Hepatocyte (in vitro differentiated cells): ENCODE results near the gene KCND2. TPM values are rescaled to one million over a fixed set of nuclear protein-coding genes. Genes with fewer than 3 reads are reported as not detected.
A peak's percentile ranks its signal among the peaks of the same experiment; 100 is the strongest.

Experiments used
- DNase-seq: peaks from one replicate; pipeline ENCODE4 v3.0.0-alpha.2; 2016; ENCODE audit warnings: low spot score
- H2AFZ ChIP-seq: fragments of 200-600 bp; sonication (generic); 2 replicates; pipeline ENCODE4 v1.6.0; 2016; ENCODE audit warnings: antibody characterized with exemption, mild to moderate bottlenecking
- H3K27ac ChIP-seq: fragments of 200-600 bp; sonication (generic); 2 replicates; pipeline ENCODE4 v1.5.1; 2016; ENCODE audit warnings: mild to moderate bottlenecking
- H3K27me3 ChIP-seq: fragments of 200-600 bp; sonication (generic); 2 replicates; pipeline ENCODE4 v1.6.1; 2016
- H3K36me3 ChIP-seq: fragments of 200-600 bp; sonication (generic); replicated peaks from 2 replicates; pipeline ENCODE4 v1.5.1; 2016; ENCODE audit warnings: low read depth; ENCODE audit not compliant: insufficient read depth
- H3K4me1 ChIP-seq: fragments of 200-600 bp; sonication (generic); 2 replicates; pipeline ENCODE4 v1.5.1; 2016; ENCODE audit warnings: mild to moderate bottlenecking, moderate library complexity; ENCODE audit not compliant: insufficient read depth
- H3K4me2 ChIP-seq: fragments of 200-600 bp; sonication (generic); 2 replicates; pipeline ENCODE4 v1.6.0; 2016
- H3K4me3 ChIP-seq: fragments of 200-600 bp; sonication (generic); 2 replicates; pipeline ENCODE4 v1.5.1; 2016; ENCODE audit warnings: mild to moderate bottlenecking
- H3K79me2 ChIP-seq: fragments of 200-600 bp; sonication (generic); 2 replicates; pipeline ENCODE4 v1.6.0; 2017; ENCODE audit warnings: mild to moderate bottlenecking
- H3K9me2 ChIP-seq: fragments of 200-600 bp; sonication (generic); replicated peaks from 2 replicates; pipeline ENCODE4 v1.6.0; 2017; ENCODE audit warnings: mild to moderate bottlenecking; ENCODE audit not compliant: insufficient read depth
- H3K9me3 ChIP-seq: fragments of 200-600 bp; sonication (generic); 2 replicates; pipeline ENCODE4 v1.5.1; 2016; ENCODE audit warnings: low read depth, mild to moderate bottlenecking
- H4K20me1 ChIP-seq: fragments of 200-600 bp; sonication (generic); 2 replicates; pipeline ENCODE4 v1.6.0; 2016; ENCODE audit warnings: mild to moderate bottlenecking; ENCODE audit not compliant: insufficient read depth, poor library complexity, severe bottlenecking
- EZH2 ChIP-seq: fragments of 200-600 bp; sonication (generic); IDR thresholded peaks from 2 replicates; pipeline ENCODE4 v1.6.1; 2016; ENCODE audit warnings: antibody characterized with exemption, mild to moderate bottlenecking, borderline replicate concordance
- EZH2phosphoT487 ChIP-seq: fragments of 200-600 bp; sonication (generic); IDR thresholded peaks from one replicate; pipeline ENCODE4 v1.6.1; 2018; ENCODE audit warnings: antibody characterized with exemption, mild to moderate bottlenecking, low read depth, moderate library complexity; ENCODE audit not compliant: unreplicated experiment, severe bottlenecking
- WGBS: methylation state at CpG from one replicate; pipeline ENCODE4 v1.1.6; 2016; ENCODE audit warnings: low lambda C conversion rate; ENCODE audit errors: missing lambda C conversion rate; 5-methylcytosine and 5-hydroxymethylcytosine counted together
- polyA plus RNA-seq: library from polyadenylated mRNA; unstranded; fragments of >200 nt; fragmentation: Nextera tagmentation; extraction: Ambion mirVana; gene quantifications from 2 replicates; pipeline ENCODE4 v1.2.1, GENCODE V29; 2016
- total RNA-seq: library from RNA; depleted of rRNA; stranded (reverse); fragments of >200 nt; gene quantifications from 2 replicates; pipeline ENCODE4 v1.2.3, GENCODE V29; 2014
- TF ChIP-seq, protein P1 (sequence below): fragments of 200-600 bp; sonication (generic); IDR thresholded peaks from 2 replicates; pipeline ENCODE4 v1.5.1; 2016; ENCODE audit warnings: antibody characterized with exemption, mild to moderate bottlenecking; ENCODE audit not compliant: poor library complexity

Gene KCND2
- total and polyA plus RNA-seq, 2 experiments from 2014 or later, result 0.58 to 3.6 TPM

DNA sequence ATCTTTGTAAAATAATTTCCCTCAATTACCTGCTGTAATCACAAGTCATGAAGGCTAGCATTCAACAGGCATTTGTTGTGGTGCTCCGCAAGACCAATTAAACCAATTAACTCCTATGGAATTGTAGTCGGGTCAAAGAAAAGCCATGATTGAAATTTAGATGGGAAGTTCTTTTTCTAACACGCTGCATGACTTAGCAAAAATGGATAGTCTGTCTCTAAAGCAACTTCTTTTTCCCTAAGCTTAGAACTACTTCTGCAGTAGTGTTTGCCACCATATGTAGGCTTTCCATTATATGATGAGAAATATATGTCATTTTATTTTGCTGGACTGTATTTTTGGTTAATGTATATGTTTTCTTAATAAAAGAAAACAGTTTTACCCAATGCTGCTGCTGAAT, 465.8 kb downstream of the KCND2 start:
- Histone ChIP-seq H3K9me2 (no peaks in the 10 kb centered on the region), H3K4me2 (no peak overlapping the region), H3K9me3 (no peaks in the 10 kb centered on the region), H3K4me1 (no peaks in the 10 kb centered on the region), H3K4me3 (no peak overlapping the region), H3K79me2 (no peaks in the 10 kb centered on the region), H4K20me1 (no peaks in the 10 kb centered on the region), H2AFZ (no peak overlapping the region), H3K27ac (no peak overlapping the region), H3K27me3 (no peaks in the 10 kb centered on the region), H3K36me3 (no peaks in the 10 kb centered on the region)
- 79% methylated on average over 3 of the region's 3 CpGs for WGBS
- TF ChIP-seq, protein P1, sequence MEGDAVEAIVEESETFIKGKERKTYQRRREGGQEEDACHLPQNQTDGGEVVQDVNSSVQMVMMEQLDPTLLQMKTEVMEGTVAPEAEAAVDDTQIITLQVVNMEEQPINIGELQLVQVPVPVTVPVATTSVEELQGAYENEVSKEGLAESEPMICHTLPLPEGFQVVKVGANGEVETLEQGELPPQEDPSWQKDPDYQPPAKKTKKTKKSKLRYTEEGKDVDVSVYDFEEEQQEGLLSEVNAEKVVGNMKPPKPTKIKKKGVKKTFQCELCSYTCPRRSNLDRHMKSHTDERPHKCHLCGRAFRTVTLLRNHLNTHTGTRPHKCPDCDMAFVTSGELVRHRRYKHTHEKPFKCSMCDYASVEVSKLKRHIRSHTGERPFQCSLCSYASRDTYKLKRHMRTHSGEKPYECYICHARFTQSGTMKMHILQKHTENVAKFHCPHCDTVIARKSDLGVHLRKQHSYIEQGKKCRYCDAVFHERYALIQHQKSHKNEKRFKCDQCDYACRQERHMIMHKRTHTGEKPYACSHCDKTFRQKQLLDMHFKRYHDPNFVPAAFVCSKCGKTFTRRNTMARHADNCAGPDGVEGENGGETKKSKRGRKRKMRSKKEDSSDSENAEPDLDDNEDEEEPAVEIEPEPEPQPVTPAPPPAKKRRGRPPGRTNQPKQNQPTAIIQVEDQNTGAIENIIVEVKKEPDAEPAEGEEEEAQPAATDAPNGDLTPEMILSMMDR, result no peak
- TF ChIP-seq EZH2 (no peak), EZH2phosphoT487 (no peak)
- no peak for DNase-seq

DNA sequence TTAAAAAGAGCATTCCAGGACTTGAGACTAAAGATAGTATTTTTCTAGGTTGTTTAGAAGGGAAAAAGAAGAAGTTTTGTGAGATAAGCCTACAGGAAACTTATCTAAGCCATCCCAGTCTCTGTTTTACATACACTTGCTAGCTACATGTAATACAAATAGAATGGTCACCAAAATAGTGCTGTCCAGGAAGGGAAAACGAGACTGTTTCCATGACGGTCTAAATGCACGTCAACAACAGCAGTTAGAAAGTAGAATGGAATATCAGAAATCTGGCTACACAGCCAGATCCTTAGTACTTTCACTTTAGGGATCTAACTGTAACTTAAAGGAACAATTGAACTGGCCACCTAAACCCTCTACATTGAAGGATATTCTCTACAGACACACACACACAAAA, 467.4 kb downstream of the KCND2 start:
- H3K4me1 ChIP-seq, result no peaks in the 10 kb centered on the region
- H4K20me1 ChIP-seq, result no peaks in the 10 kb centered on the region
- no peak overlapping the region for H3K27ac ChIP-seq
- H3K9me2 ChIP-seq, result no peaks in the 10 kb centered on the region
- H3K4me2 ChIP-seq, result peak overlapping the region; percentile 29
- H2AFZ ChIP-seq, result no peak overlapping the region
- 85% methylated on average over 3 of the region's 3 CpGs for whole genome bisulfite sequencing
- no peaks in the 10 kb centered on the region for H3K79me2 ChIP-seq
- no peaks in the 10 kb centered on the region for H3K36me3 ChIP-seq
- no peaks in the 10 kb centered on the region for H3K27me3 ChIP-seq
- TF ChIP-seq EZH2 (no peak), EZH2phosphoT487 (no peak)
- TF ChIP-seq, protein P1, result no peak
- DNase-seq, result no peak
- no peaks in the 10 kb centered on the region for H3K9me3 ChIP-seq
- H3K4me3 ChIP-seq, result no peak overlapping the region

DNA sequence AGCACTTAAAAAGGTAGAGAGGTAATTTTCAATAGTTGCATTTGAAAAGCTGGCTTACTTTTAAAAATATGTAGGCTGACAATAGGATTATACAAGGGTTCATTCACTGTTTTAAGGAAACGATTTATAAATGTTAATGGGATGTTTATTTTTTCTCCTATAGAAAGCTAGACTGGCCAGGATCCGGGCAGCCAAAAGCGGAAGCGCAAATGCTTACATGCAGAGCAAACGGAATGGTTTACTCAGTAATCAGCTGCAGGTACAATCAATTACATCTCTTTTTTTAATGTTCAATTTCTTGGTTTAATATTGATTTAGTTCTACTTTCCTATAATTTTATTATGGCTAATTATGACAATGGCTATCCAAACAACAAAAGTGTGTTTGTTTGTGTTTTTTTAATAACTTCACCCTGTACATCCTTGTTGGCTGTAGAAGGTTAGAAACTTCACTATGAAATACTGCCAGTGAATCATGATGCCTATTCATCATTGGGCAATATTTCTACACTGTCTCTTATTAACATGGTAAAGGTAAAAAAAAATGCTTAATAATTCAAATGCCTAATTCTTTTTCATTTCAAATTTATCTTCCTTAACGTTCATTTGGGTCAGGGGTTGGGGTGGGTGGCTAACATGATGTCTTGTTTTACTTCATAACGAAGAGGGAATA, 468.5 kb downstream of the KCND2 start:
- no peaks in the 10 kb centered on the region for H3K27me3 ChIP-seq
- H3K9me2 ChIP-seq, result no peaks in the 10 kb centered on the region
- H3K4me3 ChIP-seq, result no peak overlapping the region
- WGBS, result 74% methylated on average over 7 of the region's 7 CpGs
- H3K4me1 ChIP-seq, result no peaks in the 10 kb centered on the region
- H3K9me3 ChIP-seq, result no peaks in the 10 kb centered on the region
- no peaks in the 10 kb centered on the region for H4K20me1 ChIP-seq
- no peaks in the 10 kb centered on the region for H3K36me3 ChIP-seq
- DNase-seq, result no peak
- H3K27ac ChIP-seq, result no peak overlapping the region
- no peak overlapping the region for H2AFZ ChIP-seq
- no peak overlapping the region for H3K4me2 ChIP-seq
- TF ChIP-seq EZH2 (no peak), EZH2phosphoT487 (no peak)
- TF ChIP-seq, protein P1, result no peak
- no peaks in the 10 kb centered on the region for H3K79me2 ChIP-seq
